Stimulated activated CD4-positive, alpha-beta T cell treated with anti-CD3 and anti-CD28 coated beads, Interleukin-12 subunit alpha, Interleukin-12 subunit beta, amount 100 ng/mL, for 48 hours (primary cell): ENCODE results near the gene FOXK2.

ENCODE experiments used
- DNase-seq, 3 donors: peaks; one replicate each; pipeline ENCODE4 v3.0.0-alpha.2; 2020; ENCODE audit warnings: low read depth in 2 of 3, low spot score in 1 of 3

FOXK2 gene

DNA sequence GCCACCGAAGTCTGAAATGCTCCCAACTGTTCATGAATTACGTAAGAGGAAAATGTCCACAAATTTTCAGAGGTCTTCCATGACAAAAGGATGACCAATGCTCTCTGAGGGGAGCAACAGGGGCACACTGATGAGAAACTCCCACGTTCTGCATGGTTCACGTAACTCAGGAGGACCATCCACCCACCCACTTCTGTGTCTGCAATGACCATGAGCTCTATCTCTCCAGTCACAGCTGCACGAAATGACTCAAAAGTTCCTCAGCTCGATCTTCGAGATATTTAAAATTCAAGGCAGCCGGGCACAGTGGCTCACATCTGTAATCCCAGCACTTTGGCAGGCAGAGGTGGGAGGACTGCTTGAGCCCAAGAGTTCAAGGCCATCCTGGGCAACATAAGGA lies 112.9 kb downstream of the FOXK2 start:
- no peak for DNase-seq

- no peak for DNase-seq
Observed at GRCh38 chr17:82633343-82633742, 113.8 kb downstream of the FOXK2 start.

GRCh38 chr17:82636626-82637598 lies 117.4 kb downstream of the FOXK2 start:
- DNase-seq = no peak

DNA sequence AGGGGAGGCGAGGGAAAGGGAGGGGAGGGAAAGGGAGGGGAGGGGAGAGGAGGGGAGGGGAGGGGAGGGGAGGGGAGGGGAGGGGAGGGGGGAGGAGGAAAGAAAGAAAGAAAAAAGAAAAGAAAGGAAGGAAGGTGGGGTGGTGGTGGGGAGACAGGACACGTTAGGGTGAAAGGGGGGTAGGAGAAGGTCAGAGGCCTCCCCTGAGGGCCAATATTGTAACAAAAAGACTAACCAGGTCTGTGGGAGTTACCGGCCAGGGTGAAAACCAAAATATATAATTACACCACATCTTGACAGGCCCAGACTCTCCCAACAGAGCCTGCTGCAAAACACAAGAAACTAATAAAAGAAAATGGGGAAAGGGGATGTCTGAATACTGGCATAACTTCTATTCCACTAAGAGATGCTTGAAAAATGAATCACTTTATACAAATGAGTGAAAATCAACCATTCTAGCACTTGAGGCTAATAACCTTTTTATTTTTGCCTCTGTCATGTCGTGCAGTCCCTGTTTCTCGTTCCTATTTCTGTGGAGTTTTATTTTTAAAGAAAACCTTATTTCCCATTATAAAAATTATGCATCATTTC lies 118.7 kb downstream of the FOXK2 start:
- DNase-seq = no peak

- DNase-seq = no peak
Observed at GRCh38 chr17:82639628-82640027, 120.1 kb downstream of the FOXK2 start.

GRCh38 chr17:82640036-82640435 lies 120.5 kb downstream of the FOXK2 start:
- no peak for DNase-seq

DNA sequence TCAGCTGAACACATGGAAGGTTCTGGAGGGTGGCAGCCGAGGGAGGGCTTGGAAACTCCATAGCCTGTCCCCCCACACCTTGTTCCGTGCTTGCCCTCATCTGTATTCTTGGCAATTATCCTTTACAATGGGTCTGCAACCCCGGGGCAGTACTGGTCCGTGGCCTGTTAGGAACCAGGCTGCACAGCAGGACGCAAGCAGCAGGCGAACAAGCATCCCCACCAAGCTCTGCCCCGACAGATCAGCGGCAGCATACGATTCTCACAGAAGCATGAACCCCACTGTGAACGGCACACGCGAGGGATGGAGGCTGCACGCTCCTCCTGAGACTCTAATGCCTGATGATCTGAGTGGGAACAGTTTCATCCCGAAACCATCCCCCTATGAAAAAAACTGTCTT lies 122.5 kb downstream of the FOXK2 start:
- no peak for DNase-seq

- DNase-seq = no peak
Observed at GRCh38 chr17:82644148-82644547, 124.6 kb downstream of the FOXK2 start.

DNA sequence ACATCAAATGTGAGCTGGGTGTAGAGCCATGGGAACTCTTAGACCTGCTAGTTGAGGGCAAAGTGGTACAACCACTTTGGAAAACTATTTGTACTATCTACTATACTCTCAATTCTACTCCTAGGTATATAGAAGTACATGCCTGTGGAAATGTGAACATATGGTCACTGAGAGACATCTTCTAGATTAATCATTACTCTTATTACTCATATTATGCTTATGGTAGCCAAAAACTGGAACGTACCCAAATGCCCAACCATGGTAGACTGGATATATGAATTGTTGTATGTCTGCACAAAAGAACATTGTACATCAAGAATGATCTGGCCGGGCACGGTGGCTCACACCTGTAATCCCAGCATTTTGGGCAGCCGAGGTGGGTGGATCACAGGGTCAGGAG lies 126.0 kb downstream of the FOXK2 start:
- no peak for DNase-seq

DNA sequence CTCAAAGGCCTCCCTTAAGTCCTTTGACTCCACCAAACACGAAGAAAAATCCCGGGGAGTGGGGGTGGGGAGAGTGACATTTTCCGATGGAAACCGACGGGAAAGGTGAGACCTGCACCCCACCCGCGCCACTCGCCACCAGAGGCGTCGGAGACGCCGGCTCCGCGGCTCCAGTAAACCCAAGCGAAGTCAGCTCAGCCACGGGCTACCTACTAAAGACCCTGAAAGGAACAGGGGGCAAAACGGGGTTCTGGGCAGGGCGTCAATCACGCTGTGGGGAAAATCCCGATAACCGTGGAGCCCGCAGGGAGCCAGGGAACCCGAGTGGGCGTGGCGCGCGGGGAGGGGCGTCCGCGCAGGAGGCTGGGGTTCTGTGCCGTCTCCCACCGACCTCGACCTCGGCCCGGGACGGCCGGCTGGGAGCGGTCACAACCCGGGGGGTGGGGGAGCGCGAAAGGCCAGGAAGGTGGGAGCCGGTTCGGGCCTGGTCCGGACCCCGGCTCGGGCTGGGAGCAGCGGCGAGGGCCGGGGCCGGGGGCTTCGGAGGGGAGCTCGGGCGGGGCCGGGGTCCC lies 128.1 kb downstream of the FOXK2 start:
- peak; percentile 21 to 48 (median 21) for DNase-seq

DNA sequence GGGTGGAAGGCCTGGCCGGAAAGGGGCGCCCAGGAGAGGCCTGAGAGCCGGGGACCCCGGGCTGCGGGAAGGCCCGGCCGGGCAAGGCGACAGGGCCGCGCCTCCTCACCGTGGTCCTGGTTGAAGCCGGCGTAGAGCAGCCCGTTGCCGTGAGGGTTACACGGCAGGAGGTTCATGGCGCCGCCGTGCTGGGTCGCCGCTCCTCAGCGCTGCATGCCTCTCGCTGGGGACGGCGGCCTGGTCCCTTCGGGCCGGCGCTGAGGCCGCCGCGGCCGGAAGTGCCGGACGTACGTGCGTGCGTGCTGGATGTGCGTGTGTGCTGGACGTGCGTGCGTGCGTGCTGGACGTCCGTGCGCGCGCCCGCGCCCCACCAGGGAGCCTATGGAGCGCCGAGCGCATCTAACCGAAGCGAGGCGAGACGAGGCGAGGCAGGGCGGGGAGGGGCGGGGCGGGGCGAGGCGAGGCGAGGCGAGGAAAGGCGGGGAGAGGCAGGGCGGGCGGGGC lies 128.7 kb downstream of the FOXK2 start, which contains the start of gene WDR45B:
Gene WDR45B, minus strand, starts transcription at position 280 of the 504 bp plus-strand sequence. Its CDS starts 104 bp downstream, at position 176.
- peak; percentile 78 to 90 (median 90) for DNase-seq

DNA sequence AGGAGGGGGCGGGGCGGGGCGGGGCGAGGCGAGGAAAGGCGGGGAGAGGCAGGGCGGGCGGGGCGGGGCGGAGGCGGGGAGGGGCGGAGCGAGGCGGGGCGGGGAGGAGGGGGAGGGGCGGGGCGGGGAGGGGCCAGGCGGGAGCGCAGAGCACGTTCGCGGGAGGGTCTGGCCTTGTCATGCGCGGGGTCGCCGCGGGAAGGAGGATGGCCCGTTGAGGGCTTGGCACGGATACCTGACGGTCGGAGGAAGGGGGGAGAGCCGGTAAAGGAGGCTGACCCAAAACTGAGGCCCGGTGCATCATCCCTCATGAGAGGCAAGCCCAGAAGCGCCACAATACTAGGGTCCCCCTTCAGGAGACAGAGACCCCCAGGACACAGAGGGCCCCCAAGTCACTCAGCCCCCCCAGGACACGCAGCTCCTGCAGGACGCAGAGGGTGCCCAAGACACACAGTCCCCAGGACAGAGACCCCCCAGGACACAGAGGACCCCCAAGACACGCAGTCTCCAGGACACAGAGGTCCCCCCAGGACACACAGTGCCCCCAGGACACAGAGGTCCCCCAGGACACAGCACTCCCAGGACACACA lies 129.3 kb downstream of the FOXK2 start:
- DNase-seq = no peak

GRCh38 chr17:82649501-82650261 lies 130.1 kb downstream of the FOXK2 start:
- DNase-seq = no peak

DNA sequence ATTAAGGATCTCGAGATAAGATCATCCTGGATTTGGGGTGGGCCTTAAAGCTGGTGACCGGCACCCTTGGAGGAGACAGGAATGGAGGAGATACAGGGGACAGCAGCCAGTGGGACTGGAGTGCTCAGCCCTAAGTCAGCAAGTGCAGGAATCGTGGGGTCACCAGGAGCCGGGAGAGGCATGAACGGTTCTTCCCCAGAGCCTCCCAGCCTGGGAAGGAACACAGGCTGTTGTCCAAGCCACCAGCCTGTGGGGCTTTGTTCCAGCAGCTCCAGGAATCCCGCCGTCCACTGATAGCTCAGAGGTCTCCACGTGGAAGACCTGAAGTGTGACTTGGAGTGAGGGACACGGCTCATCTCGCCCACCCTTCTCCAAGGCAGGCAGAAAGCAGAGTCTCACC lies 131.2 kb downstream of the FOXK2 start:
- no peak for DNase-seq

DNA sequence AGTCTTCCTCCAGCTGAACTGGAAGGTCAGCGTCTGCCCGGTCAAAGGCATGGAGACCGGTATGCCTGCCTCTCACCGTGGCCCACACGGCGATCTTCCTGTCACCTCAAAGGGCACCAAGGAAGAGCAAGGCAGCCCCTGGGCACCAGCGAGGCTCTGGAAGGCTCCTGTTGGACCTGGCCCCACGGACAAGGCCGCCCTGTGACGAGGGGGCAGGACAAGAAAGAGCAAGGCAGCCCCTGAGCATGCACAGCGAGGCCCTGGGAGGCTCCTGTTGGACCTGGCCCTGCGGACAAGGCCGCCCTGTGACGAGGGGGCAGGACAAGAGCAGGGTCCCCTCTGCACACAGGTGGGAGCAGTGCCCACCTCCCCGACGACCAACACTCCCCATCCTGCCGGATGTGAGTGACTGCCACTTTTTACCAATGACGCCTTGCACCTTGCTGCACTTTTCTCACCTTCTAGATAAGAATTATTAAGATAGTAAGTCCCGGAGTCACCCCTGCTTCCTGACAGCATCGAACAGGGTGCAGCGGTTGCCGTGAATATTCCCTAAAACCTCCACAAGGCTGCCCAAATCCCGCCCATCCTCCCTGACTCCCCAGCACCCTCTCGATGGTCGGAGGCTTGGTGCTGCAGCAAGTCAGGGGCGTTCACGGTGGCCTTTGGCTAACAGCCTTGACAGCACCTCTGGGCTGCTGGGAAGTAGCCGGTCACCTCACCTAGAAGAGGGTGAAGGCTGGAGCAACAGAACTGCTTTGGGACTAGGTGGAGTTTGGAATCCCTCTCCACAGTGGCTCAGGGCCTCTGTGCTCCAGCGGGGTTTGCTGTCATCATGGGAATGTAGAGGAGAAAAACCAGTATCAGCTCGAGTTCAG lies 134.4 kb downstream of the FOXK2 start:
- DNase-seq = no peak
